RWPE2 (cell line): ENCODE measurements around the gene FFAR3.
"Not testable (repeated sequence)": the region's sequence is repeated elsewhere in the genome, so short reads cannot be mapped to it uniquely, and the experiment has no call there.

Experiments used
- ATAC-seq: fragments of 200-7000 bp; cut with Tn5 transposase; 3 replicates; pipeline ENCODE4 v1.9.1; 2021; ENCODE audit warnings: low read depth
- DNase-seq: peaks from one replicate; pipeline ENCODE4 v3.0.0-alpha.2; 2020; ENCODE audit warnings: low spot score
- H3K27ac ChIP-seq: fragments of 450-650 bp; 2 replicates; pipeline ENCODE4 v1.5.1; 2017; ENCODE audit warnings: mild to moderate bottlenecking; ENCODE audit not compliant: poor library complexity, severe bottlenecking
- H3K27me3 ChIP-seq: fragments of 250-450 bp; sonication (Bioruptor Pico); 2 replicates; pipeline ENCODE4 v1.5.1; 2021; ENCODE audit warnings: mild to moderate bottlenecking, moderate library complexity; ENCODE audit not compliant: insufficient read depth, poor library complexity, severe bottlenecking
- H3K36me3 ChIP-seq: fragments of 250-450 bp; sonication (Bioruptor Pico); 2 replicates; pipeline ENCODE4 v1.5.1; 2020; ENCODE audit warnings: low read depth, mild to moderate bottlenecking, moderate library complexity
- H3K4me1 ChIP-seq: fragments of 250-450 bp; sonication (Bioruptor Pico); 2 replicates; pipeline ENCODE4 v1.5.1; 2021; ENCODE audit warnings: mild to moderate bottlenecking, moderate library complexity; ENCODE audit not compliant: insufficient read depth, poor library complexity, severe bottlenecking
- H3K4me3 ChIP-seq: fragments of 250-450 bp; sonication (Bioruptor Pico); 2 replicates; pipeline ENCODE4 v1.5.1; 2021; ENCODE audit warnings: mild to moderate bottlenecking, moderate library complexity; ENCODE audit not compliant: severe bottlenecking
- H3K9me3 ChIP-seq: fragments of 250-450 bp; sonication (Bioruptor Pico); 2 replicates; pipeline ENCODE4 v1.5.1; 2021; ENCODE audit warnings: mild to moderate bottlenecking, moderate library complexity; ENCODE audit not compliant: severe bottlenecking
- CTCF ChIP-seq: fragments of 450-650 bp; IDR thresholded peaks from one replicate; pipeline ENCODE4 v1.5.1; 2017; ENCODE audit warnings: mild to moderate bottlenecking, moderate library complexity; ENCODE audit not compliant: poor library complexity, severe bottlenecking

FFAR3 gene

GRCh38 chr19:35352448-35353304 lies 5.6 kb upstream of the FFAR3 start:
- peak; percentile 75 for ATAC-seq
- no peak overlapping the region for H3K27ac ChIP-seq
- no peaks in the 10 kb centered on the region for H3K36me3 ChIP-seq
- no peak overlapping the region for H3K4me3 ChIP-seq
- peaks cover 4% of the 10 kb centered on the region for H3K27me3 ChIP-seq
- DNase-seq: no peak
- no peaks in the 10 kb centered on the region for H3K4me1 ChIP-seq
- TF ChIP-seq CTCF: peak; percentile 79
- no peaks in the 10 kb centered on the region for H3K9me3 ChIP-seq

GRCh38 chr19:35353635-35354034 lies 4.6 kb upstream of the FFAR3 start:
- H3K4me3 ChIP-seq: no peak overlapping the region
- no peak for TF ChIP-seq CTCF
- no peaks in the 10 kb centered on the region for H3K9me3 ChIP-seq
- peaks cover 4% of the 10 kb centered on the region for H3K27me3 ChIP-seq
- H3K27ac ChIP-seq: no peak overlapping the region
- ATAC-seq (no peak), DNase-seq (peak; percentile 8)
- H3K36me3 ChIP-seq: no peaks in the 10 kb centered on the region
- no peaks in the 10 kb centered on the region for H3K4me1 ChIP-seq

- no peak for ATAC-seq
- Histone ChIP-seq H3K27me3 (peaks cover 4% of the 10 kb centered on the region), H3K36me3 (no peaks in the 10 kb centered on the region), H3K27ac (no peak overlapping the region), H3K4me1 (no peaks in the 10 kb centered on the region), H3K4me3 (no peak overlapping the region), H3K9me3 (no peaks in the 10 kb centered on the region)
- TF ChIP-seq CTCF: no peak
- DNase-seq: peak; percentile 13
Observed at GRCh38 chr19:35354898-35355297, 3.4 kb upstream of the FFAR3 start.

GRCh38 chr19:35355791-35356460 lies 2.3 kb upstream of the FFAR3 start:
- no peak for TF ChIP-seq CTCF

GRCh38 chr19:35358834-35359233 lies 574 bp downstream of the FFAR3 start:
- H3K4me1 ChIP-seq, H3K9me3 ChIP-seq, DNase-seq, H3K27ac ChIP-seq, ATAC-seq, H3K4me3 ChIP-seq, H3K36me3 ChIP-seq: not testable (repeated sequence)
- H3K27me3 ChIP-seq: peaks cover 23% of the 10 kb centered on the region

More at GRCh38 chr19:35355791-35356460, 2.3 kb upstream of the FFAR3 start:
- Histone ChIP-seq H3K4me3 (no peak overlapping the region), H3K4me1 (no peaks in the 10 kb centered on the region), H3K27ac (no peak overlapping the region), H3K9me3 (no peaks in the 10 kb centered on the region), H3K36me3 (no peaks in the 10 kb centered on the region), H3K27me3 (peaks cover 8% of the 10 kb centered on the region)
- no peak for ATAC-seq
- peak; percentile 28 for DNase-seq

GRCh38 chr19:35359395-35359794 lies 1.1 kb downstream of the FFAR3 start:
- peaks cover 26% of the 10 kb centered on the region for H3K27me3 ChIP-seq
- ATAC-seq, H3K4me3 ChIP-seq, H3K27ac ChIP-seq, H3K9me3 ChIP-seq, H3K4me1 ChIP-seq, H3K36me3 ChIP-seq: not testable (repeated sequence)
- DNase-seq: peak; percentile 41

GRCh38 chr19:35360081-35360480 lies 1.8 kb downstream of the FFAR3 start:
- H3K4me1 ChIP-seq, H3K27ac ChIP-seq, H3K4me3 ChIP-seq, H3K9me3 ChIP-seq, H3K36me3 ChIP-seq, ATAC-seq: not testable (repeated sequence)
- peak; percentile 6 for DNase-seq
- peaks cover 30% of the 10 kb centered on the region for H3K27me3 ChIP-seq
